Measurements from ENCODE around the gene ARHGEF12.

The ARHGEF12 gene

GRCh38 chr11:120310870-120311269 is 25.3 kb upstream of the ARHGEF12 start:
- peaks cover 34% of the 10 kb centered on the region for H3K27me3 ChIP-seq (ENCODE audit: low read depth, low read length)
- no peaks in the 10 kb centered on the region for H4K20me1 ChIP-seq (ENCODE audit: insufficient read depth, low read length)
- H3K4me2 ChIP-seq (ENCODE audit: low read length), result no peak overlapping the region
- H3K9ac ChIP-seq (ENCODE audit: low read length), result no peak overlapping the region
- no peaks in the 10 kb centered on the region for H3K36me3 ChIP-seq (replicated peaks; ENCODE audit: low read depth, low read length)
- no peak overlapping the region for H2AFZ ChIP-seq (ENCODE audit: low read depth, low read length)
- TF ChIP-seq CTCF (IDR thresholded peaks at IDR 0.05; ENCODE audit: low read depth, low read length), result no peak
- TF ChIP-seq EZH2phosphoT487 (IDR thresholded peaks at IDR 0.05; ENCODE audit: low read depth), result no peak
- no peaks in the 10 kb centered on the region for H3K9me3 ChIP-seq (ENCODE audit: insufficient read depth, low read length)
- H3K4me3 ChIP-seq (ENCODE audit: low read length), result no peak overlapping the region
- no peaks in the 10 kb centered on the region for H3K79me2 ChIP-seq (ENCODE audit: low read length)
- no peak overlapping the region for H3K27ac ChIP-seq (ENCODE audit: low read length)
- no peaks in the 10 kb centered on the region for H3K4me1 ChIP-seq (ENCODE audit: low read length)

- no peak overlapping the region for H3K4me3 ChIP-seq (ENCODE audit: low read length)
- H3K4me2 ChIP-seq (ENCODE audit: low read length), result no peak overlapping the region
- no peak overlapping the region for H3K27ac ChIP-seq (ENCODE audit: low read length)
- no peak overlapping the region for H3K9ac ChIP-seq (ENCODE audit: low read length)
- no peaks in the 10 kb centered on the region for H3K79me2 ChIP-seq (ENCODE audit: low read length)
- no peaks in the 10 kb centered on the region for H4K20me1 ChIP-seq (ENCODE audit: insufficient read depth, low read length)
- no peaks in the 10 kb centered on the region for H3K4me1 ChIP-seq (ENCODE audit: low read length)
- no peaks in the 10 kb centered on the region for H3K9me3 ChIP-seq (ENCODE audit: insufficient read depth, low read length)
- TF ChIP-seq CTCF (IDR thresholded peaks at IDR 0.05; ENCODE audit: low read depth, low read length) (no peak), EZH2phosphoT487 (IDR thresholded peaks at IDR 0.05; ENCODE audit: low read depth) (no peak)
- peaks cover 45% of the 10 kb centered on the region for H3K27me3 ChIP-seq (ENCODE audit: low read depth, low read length)
- H2AFZ ChIP-seq (ENCODE audit: low read depth, low read length), result no peak overlapping the region
- no peaks in the 10 kb centered on the region for H3K36me3 ChIP-seq (replicated peaks; ENCODE audit: low read depth, low read length)
Observed at GRCh38 chr11:120314861-120315260, 21.4 kb upstream of the ARHGEF12 start.

- Histone ChIP-seq H3K4me1 (ENCODE audit: low read length) (peaks cover 4% of the 10 kb centered on the region; the same call in 1 of the 2 replicates), H3K27me3 (ENCODE audit: low read depth, low read length) (peaks cover 30% of the 10 kb centered on the region), H3K4me3 (ENCODE audit: low read length) (no peak overlapping the region), H3K79me2 (ENCODE audit: low read length) (no peaks in the 10 kb centered on the region), H3K27ac (ENCODE audit: low read length) (no peak overlapping the region), H2AFZ (ENCODE audit: low read depth, low read length) (no peak overlapping the region), H3K9me3 (ENCODE audit: insufficient read depth, low read length) (no peaks in the 10 kb centered on the region), H3K9ac (ENCODE audit: low read length) (no peak overlapping the region), H3K4me2 (ENCODE audit: low read length) (no peak overlapping the region), H3K36me3 (replicated peaks; ENCODE audit: low read depth, low read length) (no peaks in the 10 kb centered on the region), H4K20me1 (ENCODE audit: insufficient read depth, low read length) (no peaks in the 10 kb centered on the region)
- TF ChIP-seq EZH2phosphoT487 (IDR thresholded peaks at IDR 0.05; ENCODE audit: low read depth), result no peak
- no peak for TF ChIP-seq CTCF (IDR thresholded peaks at IDR 0.05; ENCODE audit: low read depth, low read length)
Observed at GRCh38 chr11:120316880-120317688, 19.1 kb upstream of the ARHGEF12 start.

GRCh38 chr11:120317689-120318480 is 18.3 kb upstream of the ARHGEF12 start:
- TF ChIP-seq CTCF (IDR thresholded peaks at IDR 0.05; ENCODE audit: low read depth, low read length) (no peak), EZH2phosphoT487 (IDR thresholded peaks at IDR 0.05; ENCODE audit: low read depth) (no peak)
- H3K9me3 ChIP-seq (ENCODE audit: insufficient read depth, low read length), result no peaks in the 10 kb centered on the region
- H3K27ac ChIP-seq (ENCODE audit: low read length), result no peak overlapping the region
- peaks cover 24% of the 10 kb centered on the region for H3K27me3 ChIP-seq (ENCODE audit: low read depth, low read length)
- H3K9ac ChIP-seq (ENCODE audit: low read length), result no peak overlapping the region
- no peaks in the 10 kb centered on the region for H4K20me1 ChIP-seq (ENCODE audit: insufficient read depth, low read length)
- H3K79me2 ChIP-seq (ENCODE audit: low read length), result no peaks in the 10 kb centered on the region
- no peak overlapping the region for H3K4me3 ChIP-seq (ENCODE audit: low read length)
- no peak overlapping the region for H3K4me2 ChIP-seq (ENCODE audit: low read length)
- no peaks in the 10 kb centered on the region for H3K36me3 ChIP-seq (replicated peaks; ENCODE audit: low read depth, low read length)
- H2AFZ ChIP-seq (ENCODE audit: low read depth, low read length), result no peak overlapping the region
- peaks cover 6% of the 10 kb centered on the region; the same call in 1 of the 2 replicates for H3K4me1 ChIP-seq (ENCODE audit: low read length)

Data from OCI-LY3 (cell line).